ENCODE results near the gene HMCN1.
"Not testable (repeated sequence)": the region's sequence is repeated elsewhere in the genome, so short reads cannot be mapped to it uniquely, and the experiment has no call there.

Gene HMCN1

DNA sequence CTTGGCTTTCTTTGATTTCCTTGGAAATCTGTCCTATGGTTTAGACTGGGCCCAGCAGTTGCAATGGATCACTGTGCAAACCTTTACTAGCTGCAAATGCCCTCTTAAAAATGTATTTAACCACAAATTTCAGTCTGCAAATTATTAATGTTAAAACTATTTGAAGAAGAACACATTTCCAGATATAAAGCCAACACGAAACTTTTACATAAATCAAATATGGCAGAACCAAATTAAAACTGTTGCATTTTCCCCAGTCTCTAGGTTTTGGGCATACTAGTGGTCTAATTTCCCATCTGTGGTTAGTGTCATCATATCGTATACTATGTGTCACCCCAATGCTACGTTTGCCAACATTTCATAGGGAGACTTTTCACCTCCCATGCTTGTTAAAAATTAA is 52.3 kb downstream of the HMCN1 start:
- H3K4me3 ChIP-seq (ENCODE audit: low read depth in 1 of 2, low read length in 2 of 2) = no peak overlapping the region
- no peaks in the 10 kb centered on the region for H3K27me3 ChIP-seq (ENCODE audit: low read depth, low read length)
- no peak overlapping the region for H3K27ac ChIP-seq (ENCODE audit: low read length)
- no peaks in the 10 kb centered on the region for H3K36me3 ChIP-seq (ENCODE audit: control insufficient read depth in 1 of 2, insufficient read depth in 2 of 2, low read length in 2 of 2)
- H3K9me3 ChIP-seq (ENCODE audit: control insufficient read depth in 1 of 2, low read length in 2 of 2) = no peaks in the 10 kb centered on the region
- H3K4me1 ChIP-seq (ENCODE audit: control insufficient read depth in 1 of 2, insufficient read depth in 2 of 2, low read length in 2 of 2) = peaks cover 4 to 7% of the 10 kb centered on the region in 2 donors

DNA sequence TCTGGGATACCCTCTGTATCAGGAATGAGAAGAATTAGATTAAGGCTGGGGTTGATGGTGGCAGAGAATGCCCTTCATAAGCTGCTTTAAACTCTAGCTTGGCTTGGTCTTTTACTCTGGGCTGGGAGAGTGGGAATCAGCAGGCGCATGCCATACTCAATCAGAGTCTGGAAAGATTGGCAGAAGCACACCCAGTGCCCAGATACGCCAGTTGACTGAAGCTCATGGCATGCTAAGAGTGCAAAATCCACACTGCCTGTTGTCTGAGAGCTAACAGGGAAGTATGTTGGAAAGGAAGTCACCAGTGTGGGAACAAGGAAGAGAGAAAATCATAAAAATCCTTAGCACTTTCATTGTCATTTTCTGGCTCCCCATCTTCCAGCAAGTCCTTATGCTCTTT is 53.0 kb downstream of the HMCN1 start:
- no peaks in the 10 kb centered on the region for H3K9me3 ChIP-seq (ENCODE audit: control insufficient read depth in 1 of 2, low read length in 2 of 2)
- H3K4me3 ChIP-seq (ENCODE audit: low read depth in 1 of 2, low read length in 2 of 2) = no peak overlapping the region
- H3K4me1 ChIP-seq (ENCODE audit: control insufficient read depth in 1 of 2, insufficient read depth in 2 of 2, low read length in 2 of 2) = peaks cover 4 to 7% of the 10 kb centered on the region in 2 donors
- no peak overlapping the region for H3K27ac ChIP-seq (ENCODE audit: low read length)
- H3K36me3 ChIP-seq (ENCODE audit: control insufficient read depth in 1 of 2, insufficient read depth in 2 of 2, low read length in 2 of 2) = no peaks in the 10 kb centered on the region
- H3K27me3 ChIP-seq (ENCODE audit: low read depth, low read length) = no peaks in the 10 kb centered on the region

DNA sequence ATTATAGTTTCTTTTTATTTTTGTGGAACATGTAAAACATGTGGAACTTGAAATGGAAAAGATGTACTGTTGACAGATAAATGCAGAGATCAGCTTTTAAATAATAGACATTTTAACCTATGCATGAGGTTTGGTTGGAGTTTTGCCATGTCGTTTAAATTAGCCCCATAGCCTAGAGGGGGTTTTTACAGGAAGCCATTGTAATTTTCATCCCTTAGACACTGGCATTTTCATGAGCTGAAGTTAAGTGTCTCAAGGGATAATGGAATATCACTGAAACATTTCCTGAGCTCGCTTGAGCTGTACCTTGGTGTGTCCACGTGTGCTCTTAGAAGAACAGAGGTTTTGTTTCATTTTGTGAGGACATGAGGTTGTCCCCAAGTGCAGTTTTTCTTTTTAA is 54.2 kb downstream of the HMCN1 start:
- Histone ChIP-seq H3K9me3 (ENCODE audit: control insufficient read depth in 1 of 2, low read length in 2 of 2) (no peaks in the 10 kb centered on the region), H3K4me3 (ENCODE audit: low read depth in 1 of 2, low read length in 2 of 2) (no peak overlapping the region), H3K27me3 (ENCODE audit: low read depth, low read length) (no peaks in the 10 kb centered on the region), H3K36me3 (ENCODE audit: control insufficient read depth in 1 of 2, insufficient read depth in 2 of 2, low read length in 2 of 2) (no peaks in the 10 kb centered on the region), H3K4me1 (ENCODE audit: control insufficient read depth in 1 of 2, insufficient read depth in 2 of 2, low read length in 2 of 2) (peaks cover 4 to 7% of the 10 kb centered on the region in 2 donors), H3K27ac (ENCODE audit: low read length) (no peak overlapping the region)

DNA sequence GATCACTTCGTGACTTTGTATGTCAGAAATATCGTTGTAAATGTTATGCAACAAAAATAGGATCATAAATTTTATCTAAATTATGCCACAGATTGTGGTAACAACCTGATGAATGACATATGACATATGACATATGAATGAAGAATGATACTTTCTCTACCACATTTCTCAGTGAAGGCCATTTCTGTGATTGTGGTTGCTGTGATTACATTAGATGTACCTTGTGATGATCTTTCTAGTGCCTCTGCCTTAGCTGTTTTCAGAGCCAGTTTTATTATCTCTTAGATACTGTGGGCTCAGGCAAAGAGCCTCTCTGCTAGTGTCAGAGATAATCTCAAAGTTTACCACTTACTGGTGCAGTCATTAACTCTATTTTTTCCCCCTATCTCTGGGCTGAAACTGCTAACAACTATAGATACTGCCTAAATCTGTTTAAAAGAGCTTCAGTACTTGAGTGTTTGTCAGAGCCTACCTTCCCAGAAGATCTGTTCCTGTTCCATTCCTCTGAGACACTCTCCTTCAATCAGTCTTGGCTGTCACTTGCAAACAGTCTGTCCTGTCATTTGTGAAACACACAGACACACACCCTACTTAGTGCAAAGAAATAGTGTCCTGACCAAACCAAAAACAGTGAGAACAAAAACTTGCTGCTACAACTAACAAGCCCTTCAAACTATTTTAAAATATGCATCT is 55.5 kb downstream of the HMCN1 start:
- H3K9me3 ChIP-seq (ENCODE audit: control insufficient read depth in 1 of 2, low read length in 2 of 2) = no peaks in the 10 kb centered on the region
- H3K4me1 ChIP-seq (ENCODE audit: control insufficient read depth in 1 of 2, insufficient read depth in 2 of 2, low read length in 2 of 2) = peaks cover 4 to 7% of the 10 kb centered on the region in 2 donors
- no peaks in the 10 kb centered on the region for H3K36me3 ChIP-seq (ENCODE audit: control insufficient read depth in 1 of 2, insufficient read depth in 2 of 2, low read length in 2 of 2)
- H3K27ac ChIP-seq (ENCODE audit: low read length) = no peak overlapping the region
- H3K27me3 ChIP-seq (ENCODE audit: low read depth, low read length) = no peaks in the 10 kb centered on the region
- H3K4me3 ChIP-seq (ENCODE audit: low read depth in 1 of 2, low read length in 2 of 2) = no peak overlapping the region

DNA sequence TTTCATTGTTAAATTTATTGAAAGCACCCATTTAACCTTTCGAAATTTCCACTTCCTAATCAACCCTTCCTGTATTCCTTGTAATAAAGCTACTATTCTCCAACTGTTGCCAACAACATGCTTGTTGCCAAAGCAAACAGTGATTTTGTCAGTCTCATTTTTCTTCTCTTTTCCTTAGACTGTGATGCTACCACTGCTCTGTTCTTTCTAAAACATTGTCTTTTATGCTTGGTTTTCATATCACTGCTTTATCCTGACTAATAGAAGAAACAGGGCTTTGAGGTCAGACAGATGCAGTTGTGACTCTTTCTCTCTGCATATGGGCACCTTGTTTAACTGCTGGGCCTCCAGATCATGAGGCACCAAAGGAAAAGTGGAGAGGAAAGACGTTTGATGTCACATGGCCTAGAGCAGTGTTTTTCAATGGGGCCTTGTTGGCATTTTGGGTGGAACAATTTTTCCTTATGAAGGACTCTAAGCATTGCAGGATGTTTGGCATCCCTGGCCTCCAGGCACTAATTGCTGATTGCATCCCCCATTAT is 56.1 kb downstream of the HMCN1 start:
- Histone ChIP-seq H3K27me3 (ENCODE audit: low read depth, low read length) (no peaks in the 10 kb centered on the region), H3K4me3 (ENCODE audit: low read depth in 1 of 2, low read length in 2 of 2) (no peak overlapping the region), H3K9me3 (ENCODE audit: control insufficient read depth in 1 of 2, low read length in 2 of 2) (no peaks in the 10 kb centered on the region), H3K36me3 (ENCODE audit: control insufficient read depth in 1 of 2, insufficient read depth in 2 of 2, low read length in 2 of 2) (no peaks in the 10 kb centered on the region), H3K27ac (ENCODE audit: low read length) (no peak overlapping the region), H3K4me1 (ENCODE audit: control insufficient read depth in 1 of 2, insufficient read depth in 2 of 2, low read length in 2 of 2) (peaks cover 4 to 7% of the 10 kb centered on the region in 2 donors)

- Histone ChIP-seq H3K27me3 (ENCODE audit: low read depth, low read length) (no peaks in the 10 kb centered on the region), H3K36me3 (ENCODE audit: control insufficient read depth in 1 of 2, insufficient read depth in 2 of 2, low read length in 2 of 2) (no peaks in the 10 kb centered on the region), H3K4me1 (ENCODE audit: control insufficient read depth in 1 of 2, insufficient read depth in 2 of 2, low read length in 2 of 2) (peaks cover 4 to 7% of the 10 kb centered on the region in 2 donors), H3K27ac (ENCODE audit: low read length) (no peak overlapping the region), H3K4me3 (ENCODE audit: low read depth in 1 of 2, low read length in 2 of 2) (no peak overlapping the region), H3K9me3 (ENCODE audit: control insufficient read depth in 1 of 2, low read length in 2 of 2) (no peaks in the 10 kb centered on the region)
Observed at GRCh38 chr1:185792040-185792439, 57.8 kb downstream of the HMCN1 start.

DNA sequence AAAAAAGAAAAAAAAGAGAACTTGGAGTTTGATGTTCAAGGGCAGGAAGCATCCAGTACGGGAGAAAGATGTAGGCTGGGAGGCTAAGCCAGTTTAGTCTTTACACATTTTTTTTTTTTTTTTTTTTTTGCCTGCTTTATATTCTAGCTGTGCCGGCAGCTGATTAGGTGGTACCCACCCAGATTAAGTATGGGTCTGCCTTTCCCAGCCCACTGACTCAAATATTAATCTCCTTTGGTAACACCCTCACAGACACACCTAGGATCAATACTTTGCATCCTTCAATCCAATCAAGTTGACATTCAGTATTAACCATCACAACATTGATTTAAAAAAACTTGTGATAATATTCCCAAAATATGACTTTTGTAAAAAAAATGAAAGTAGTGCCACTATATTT is 60.3 kb downstream of the HMCN1 start:
- H3K4me3 ChIP-seq (ENCODE audit: low read depth in 1 of 2, low read length in 2 of 2); H3K27ac ChIP-seq (ENCODE audit: low read length); H3K27me3 ChIP-seq (ENCODE audit: low read depth, low read length); H3K36me3 ChIP-seq (ENCODE audit: control insufficient read depth in 1 of 2, insufficient read depth in 2 of 2, low read length in 2 of 2); H3K4me1 ChIP-seq (ENCODE audit: control insufficient read depth in 1 of 2, insufficient read depth in 2 of 2, low read length in 2 of 2); H3K9me3 ChIP-seq (ENCODE audit: control insufficient read depth in 1 of 2, low read length in 2 of 2): not testable (repeated sequence)

- Histone ChIP-seq H3K4me3 (ENCODE audit: low read depth in 1 of 2, low read length in 2 of 2) (no peak overlapping the region), H3K27me3 (ENCODE audit: low read depth, low read length) (no peaks in the 10 kb centered on the region), H3K4me1 (ENCODE audit: control insufficient read depth in 1 of 2, insufficient read depth in 2 of 2, low read length in 2 of 2) (peaks cover 4 to 5% of the 10 kb centered on the region in 2 donors), H3K36me3 (ENCODE audit: control insufficient read depth in 1 of 2, insufficient read depth in 2 of 2, low read length in 2 of 2) (no peaks in the 10 kb centered on the region), H3K27ac (ENCODE audit: low read length) (no peak overlapping the region), H3K9me3 (ENCODE audit: control insufficient read depth in 1 of 2, low read length in 2 of 2) (peaks cover 5 to 9% of the 10 kb centered on the region in 2 donors)
Observed at GRCh38 chr1:185795181-185795580, 61.0 kb downstream of the HMCN1 start.

GRCh38 chr1:185798505-185798904 is 64.3 kb downstream of the HMCN1 start:
- Histone ChIP-seq H3K27ac (ENCODE audit: low read length) (no peak overlapping the region), H3K36me3 (ENCODE audit: control insufficient read depth in 1 of 2, insufficient read depth in 2 of 2, low read length in 2 of 2) (no peaks in the 10 kb centered on the region), H3K4me3 (ENCODE audit: low read depth in 1 of 2, low read length in 2 of 2) (no peak overlapping the region), H3K27me3 (ENCODE audit: low read depth, low read length) (no peaks in the 10 kb centered on the region), H3K9me3 (ENCODE audit: control insufficient read depth in 1 of 2, low read length in 2 of 2) (peaks cover 5 to 9% of the 10 kb centered on the region in 2 donors), H3K4me1 (ENCODE audit: control insufficient read depth in 1 of 2, insufficient read depth in 2 of 2, low read length in 2 of 2) (no peaks in the 10 kb centered on the region)

DNA sequence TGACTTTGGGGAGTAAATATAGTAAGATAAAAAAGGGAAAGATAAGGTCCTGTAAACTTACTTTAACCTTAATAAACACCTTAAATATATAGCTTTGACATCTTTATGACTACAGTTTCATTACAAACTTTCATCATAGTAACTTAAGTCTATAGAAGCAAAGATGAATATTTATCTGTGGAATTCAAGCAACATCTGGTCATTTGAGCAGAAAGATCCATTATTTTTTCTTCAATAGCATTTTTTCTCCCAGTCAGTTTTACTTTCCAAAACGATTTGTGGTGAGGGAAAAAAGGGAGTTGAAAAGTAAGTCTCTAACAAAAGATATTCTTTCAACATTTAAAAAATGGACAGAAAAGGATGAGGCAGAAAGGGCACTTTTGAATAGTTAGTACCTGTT is 69.0 kb downstream of the HMCN1 start:
- H3K4me1 ChIP-seq (ENCODE audit: control insufficient read depth in 1 of 2, insufficient read depth in 2 of 2, low read length in 2 of 2) = no peaks in the 10 kb centered on the region
- H3K4me3 ChIP-seq (ENCODE audit: low read depth in 1 of 2, low read length in 2 of 2) = no peak overlapping the region

GRCh38 chr1:185804206-185804605 is 70.0 kb downstream of the HMCN1 start:
- no peaks in the 10 kb centered on the region for H3K4me1 ChIP-seq (ENCODE audit: control insufficient read depth in 1 of 2, insufficient read depth in 2 of 2, low read length in 2 of 2)
- no peak overlapping the region for H3K27ac ChIP-seq (ENCODE audit: low read length)
- no peaks in the 10 kb centered on the region for H3K27me3 ChIP-seq (ENCODE audit: low read depth, low read length)
- peaks cover 0 to 4% of the 10 kb centered on the region in 2 donors for H3K9me3 ChIP-seq (ENCODE audit: control insufficient read depth in 1 of 2, low read length in 2 of 2)
- H3K36me3 ChIP-seq (ENCODE audit: control insufficient read depth in 1 of 2, insufficient read depth in 2 of 2, low read length in 2 of 2) = no peaks in the 10 kb centered on the region
- no peak overlapping the region for H3K4me3 ChIP-seq (ENCODE audit: low read depth in 1 of 2, low read length in 2 of 2)

More for the DNA sequence above, 69.0 kb downstream of the HMCN1 start:
- no peaks in the 10 kb centered on the region for H3K36me3 ChIP-seq (ENCODE audit: control insufficient read depth in 1 of 2, insufficient read depth in 2 of 2, low read length in 2 of 2)
- no peaks in the 10 kb centered on the region for H3K27me3 ChIP-seq (ENCODE audit: low read depth, low read length)
- H3K27ac ChIP-seq (ENCODE audit: low read length) = no peak overlapping the region
- peaks cover 5 to 6% of the 10 kb centered on the region in 2 donors for H3K9me3 ChIP-seq (ENCODE audit: control insufficient read depth in 1 of 2, low read length in 2 of 2)

GRCh38 chr1:185804608-185805007 is 70.4 kb downstream of the HMCN1 start:
- no peak overlapping the region for H3K4me3 ChIP-seq (ENCODE audit: low read depth in 1 of 2, low read length in 2 of 2)
- no peaks in the 10 kb centered on the region for H3K27me3 ChIP-seq (ENCODE audit: low read depth, low read length)
- H3K4me1 ChIP-seq (ENCODE audit: control insufficient read depth in 1 of 2, insufficient read depth in 2 of 2, low read length in 2 of 2) = no peaks in the 10 kb centered on the region
- H3K27ac ChIP-seq (ENCODE audit: low read length) = no peak overlapping the region
- no peaks in the 10 kb centered on the region for H3K9me3 ChIP-seq (ENCODE audit: control insufficient read depth in 1 of 2, low read length in 2 of 2)
- H3K36me3 ChIP-seq (ENCODE audit: control insufficient read depth in 1 of 2, insufficient read depth in 2 of 2, low read length in 2 of 2) = no peaks in the 10 kb centered on the region
